Fibroblast of lung (primary cell): ENCODE measurements around the gene TEX52. TPM values are rescaled to one million over a fixed set of nuclear protein-coding genes. Genes with fewer than 3 reads are reported as not detected.

Experiments used
- DNase-seq, 2 donors: peaks; one replicate each; pipeline versions ENCODE4 v3.0.0 to v3.0.0-alpha.2; 2010; ENCODE audit warnings: low read depth in 2 of 2
- H2AFZ ChIP-seq: 2 replicates; pipeline ENCODE4 v1.5.1; 2012; ENCODE audit warnings: low read length, control low read depth, inconsistent platforms
- H3K27ac ChIP-seq: 2 replicates; pipeline ENCODE4 v1.5.1; 2011; ENCODE audit warnings: low read length, control low read depth; ENCODE audit not compliant: insufficient read depth
- H3K27me3 ChIP-seq: 2 replicates; pipeline ENCODE4 v1.5.1; 2011; ENCODE audit warnings: mild to moderate bottlenecking, low read length; ENCODE audit not compliant: control insufficient read depth, insufficient read depth
- H3K36me3 ChIP-seq: 2 replicates; pipeline ENCODE4 v1.5.1; 2011; ENCODE audit warnings: low read length; ENCODE audit not compliant: control insufficient read depth, insufficient read depth
- H3K4me1 ChIP-seq: 2 replicates; pipeline ENCODE4 v1.5.1; 2011; ENCODE audit warnings: low read length; ENCODE audit not compliant: control insufficient read depth, insufficient read depth; ENCODE audit errors: extremely low read depth
- H3K4me2 ChIP-seq: 2 replicates; pipeline ENCODE4 v1.5.1; 2011; ENCODE audit warnings: low read length, control low read depth; ENCODE audit not compliant: insufficient read depth; ENCODE audit errors: extremely low read depth
- H3K4me3 ChIP-seq, 4 experiments: fragments of 200-600 bp in 1 of 4; sonication (generic) in 1 of 4; replicated peaks in 1 of 4; 2 replicates each; pipeline ENCODE4 v1.5.1; 2011 to 2016; ENCODE audit warnings: low read length in 4 of 4, low read depth in 3 of 4, mild to moderate bottlenecking in 3 of 4, control low read depth in 2 of 4, inconsistent platforms in 1 of 4, mixed read lengths in 1 of 4; ENCODE audit not compliant: insufficient read depth in 1 of 4; ENCODE audit errors: control extremely low read depth in 1 of 4
- H3K79me2 ChIP-seq: 2 replicates; pipeline ENCODE4 v1.5.1; 2012; ENCODE audit warnings: mild to moderate bottlenecking, low read length, inconsistent platforms; ENCODE audit not compliant: control insufficient read depth, insufficient read depth
- H3K9ac ChIP-seq: 2 replicates; pipeline ENCODE4 v1.5.1; 2011; ENCODE audit warnings: mild to moderate bottlenecking, low read length, control low read depth; ENCODE audit not compliant: insufficient read depth
- H3K9me3 ChIP-seq: 2 replicates; pipeline ENCODE4 v1.5.1; 2012; ENCODE audit warnings: low read depth, low read length; ENCODE audit not compliant: control insufficient read depth, insufficient read depth
- H4K20me1 ChIP-seq: 2 replicates; pipeline ENCODE4 v1.5.1; 2011; ENCODE audit warnings: low read length; ENCODE audit not compliant: control insufficient read depth, insufficient read depth; ENCODE audit errors: extremely low read depth
- CTCF ChIP-seq, 2 donors: IDR thresholded peaks in 1 of 2; conservative IDR thresholded peaks in 1 of 2; 1 replicate in 1 of 2; 2 replicates in 1 of 2; pipeline ENCODE4 v1.5.1; 2011 to 2012; ENCODE audit warnings: low read length in 2 of 2, control low read depth in 1 of 2, inconsistent platforms in 1 of 2, low read depth in 1 of 2, mild to moderate bottlenecking in 1 of 2
- EZH2 ChIP-seq: IDR thresholded peaks from 2 replicates; pipeline ENCODE4 v1.5.1; 2012; ENCODE audit warnings: low read length, control low read depth, mild to moderate bottlenecking; ENCODE audit errors: missing control alignments
- polyA plus RNA-seq, 2 donors: library from polyadenylated mRNA; depleted of rRNA in 1 of 2; stranded (reverse) in 1 of 2; unstranded in 1 of 2; fragments of >200 nt; gene quantifications; 2 replicates each; pipeline ENCODE4 v1.2.1, GENCODE V29; 2011 to 2012; ENCODE audit warnings: missing spikeins in 1 of 2
- total RNA-seq: library from RNA; depleted of rRNA; stranded (reverse); fragments of >200 nt; gene quantifications from 2 replicates; pipeline ENCODE4 v1.2.1, GENCODE V29; 2014

Gene TEX52
- total and polyA plus RNA-seq, 2 donors (not counting 1 experiment from before 2014, with no cell fraction given), result not detected

GRCh38 chr12:2819810-2820209 is 37.0 kb downstream of the TEX52 start:
- no peak overlapping the region for H2AFZ ChIP-seq
- peaks cover 5% of the 10 kb centered on the region for H3K79me2 ChIP-seq
- H3K9ac ChIP-seq, result no peak overlapping the region
- no peak overlapping the region for H3K4me3 ChIP-seq
- H4K20me1 ChIP-seq, result no peaks in the 10 kb centered on the region
- H3K27ac ChIP-seq, result no peak overlapping the region
- H3K9me3 ChIP-seq, result no peaks in the 10 kb centered on the region
- peaks cover 8% of the 10 kb centered on the region for H3K36me3 ChIP-seq
- no peak for DNase-seq
- H3K4me1 ChIP-seq, result no peaks in the 10 kb centered on the region
- no peaks in the 10 kb centered on the region for H3K27me3 ChIP-seq
- TF ChIP-seq CTCF (conservative IDR thresholded peaks at IDR 0.05 in 1 of 2, IDR thresholded peaks at IDR 0.05 in 1 of 2; ENCODE audit: low read depth in 1 of 2, low read length in 2 of 2) (no peak), EZH2 (no peak)
- no peak overlapping the region for H3K4me2 ChIP-seq

- Histone ChIP-seq H3K79me2 (peaks cover 12% of the 10 kb centered on the region), H3K4me2 (peak overlapping the region; percentile 96)
Observed at GRCh38 chr12:2813214-2814185, 43.3 kb downstream of the TEX52 start.

More at GRCh38 chr12:2813214-2814185, 43.3 kb downstream of the TEX52 start:
- H3K9me3 ChIP-seq, result no peaks in the 10 kb centered on the region
- H3K27me3 ChIP-seq, result no peaks in the 10 kb centered on the region
- H4K20me1 ChIP-seq, result no peaks in the 10 kb centered on the region
- TF ChIP-seq EZH2 (no peak), CTCF (conservative IDR thresholded peaks at IDR 0.05 in 1 of 2, IDR thresholded peaks at IDR 0.05 in 1 of 2; ENCODE audit: low read depth in 1 of 2, low read length in 2 of 2) (peak; percentile 80 to 83)
- peak overlapping the region; percentile 63 for H3K9ac ChIP-seq
- H3K27ac ChIP-seq, result peak overlapping the region; percentile 81
- no peaks in the 10 kb centered on the region for H3K4me1 ChIP-seq
- peak overlapping the region; percentile 45 for H2AFZ ChIP-seq
- peak; percentile 71 to 75 for DNase-seq
- peak overlapping the region; percentile 59 to 97 (median 78) for H3K4me3 ChIP-seq
- peaks cover 5% of the 10 kb centered on the region for H3K36me3 ChIP-seq
